Measurements from ENCODE around the gene UNC80. TPM values are rescaled to one million over a fixed set of nuclear protein-coding genes. Genes with fewer than 3 reads are reported as not detected.

UNC80 gene
- total and polyA plus RNA-seq, 2 of the 13 experiments (the other 11 are each of a cell fraction or from before 2014, with no cell fraction given) = not detected

GRCh38 chr2:209984291-209984690 lies 212.7 kb downstream of the UNC80 start:
- DNase-seq (ENCODE audit: low spot score) = no peak
- H4K20me1 ChIP-seq (ENCODE audit: insufficient read depth, low read length) = no peaks in the 10 kb centered on the region
- WGBS (ENCODE audit: low lambda C conversion rate) = 17% methylated on average over 2 of the region's 2 CpGs
- H3K27me3 ChIP-seq (ENCODE audit: control insufficient read depth in 1 of 2, insufficient read depth in 2 of 2, low read length in 2 of 2) = no peaks in the 10 kb centered on the region
- POLR2A ChIA-PET = no interaction called here
- TF ChIP-seq CEBPB (IDR thresholded peaks at IDR 0.05; ENCODE audit: borderline replicate concordance, low read depth, low read length) = no peak
- TF ChIP-seq MZF1 (CRISPR knock-in tag; IDR thresholded peaks at IDR 0.05; ENCODE audit: borderline replicate concordance) = no peak
- TF ChIP-seq REST (IDR thresholded peaks at IDR 0.05; ENCODE audit: borderline replicate concordance in 1 of 2, low read depth in 1 of 2, low read length in 2 of 2) = no peak
- TF ChIP-seq ZBTB38 (CRISPR knock-in tag; IDR thresholded peaks at IDR 0.05) = no peak
- no peak for TF ChIP-seq BRCA1 (CRISPR knock-in tag; IDR thresholded peaks at IDR 0.05)
- TF ChIP-seq ZNF382 (CRISPR knock-in tag; IDR thresholded peaks at IDR 0.05; ENCODE audit: borderline replicate concordance) = no peak
- no peaks in the 10 kb centered on the region for H3K79me2 ChIP-seq (ENCODE audit: insufficient read depth, low read length)
- no TSS peak for BruUV-seq (replicated peaks)
- H3K4me1 ChIP-seq (ENCODE audit: insufficient read depth, low read length) = no peaks in the 10 kb centered on the region
- CTCF ChIA-PET (ENCODE audit: low intra/inter-chr PET ratio, low total read pairs) = no interaction called here
- no peak overlapping the region for H3K9ac ChIP-seq (ENCODE audit: insufficient read depth, low read depth, low read length)
- no peak overlapping the region for H3K4me3 ChIP-seq (replicated peaks in 1 of 3; ENCODE audit: insufficient read depth in 1 of 3, low read depth in 2 of 3, low read length in 3 of 3)
- H3K27ac ChIP-seq (ENCODE audit: extremely low read length, insufficient read depth, low read length) = no peak overlapping the region
- no peak overlapping the region for H2AFZ ChIP-seq (ENCODE audit: low read length)
- no peaks in the 10 kb centered on the region for H3K36me3 ChIP-seq (replicated peaks in 1 of 2; ENCODE audit: control insufficient read depth in 1 of 2, insufficient read depth in 2 of 2, low read length in 2 of 2)
- no peak for FAIRE-seq
- intact Hi-C loops (cut with micrococcal nuclease; ENCODE audit: unreplicated experiment) = no loop called here
- in situ Hi-C loops (cut with HindIII; ENCODE audit: extremely low pct_ligation_motif_present, low pct_unique_long_range_greater_than_20kb) = no loop called here
- H3K9me3 ChIP-seq (ENCODE audit: low read length) = no peaks in the 10 kb centered on the region
- no peak for ATAC-seq
- no peak overlapping the region for H3K4me2 ChIP-seq (ENCODE audit: low read depth, low read length)
